ENCODE measurements around the gene KRTAP5-5. TPM values are rescaled to one million over a fixed set of nuclear protein-coding genes. Genes with fewer than 3 reads are reported as not detected.

The KRTAP5-5 gene
- total RNA-seq, 1 experiment from 2014 or later, result not detected

DNA sequence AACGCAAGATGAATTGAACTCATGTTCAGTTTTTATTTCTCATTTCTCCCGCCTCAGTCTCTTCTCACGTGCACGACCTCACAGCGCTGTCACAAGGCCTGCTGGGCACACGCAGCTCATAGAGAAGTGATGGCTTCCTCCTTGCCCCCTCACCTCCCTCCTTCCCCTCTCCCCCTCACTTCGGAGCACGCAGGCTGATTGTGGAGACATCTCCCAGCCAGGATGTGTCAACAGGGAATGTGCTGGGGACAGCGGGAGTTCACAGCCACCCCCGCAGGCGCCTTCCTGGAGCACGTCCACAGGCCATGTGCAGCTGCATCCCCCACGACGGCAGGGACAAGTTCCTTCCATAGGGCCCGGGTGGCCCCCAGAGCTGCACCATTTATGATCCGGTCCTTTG lies 38.3 kb downstream of the KRTAP5-5 start:
- H3K23me2 ChIP-seq (ENCODE audit: insufficient read length, low read depth, low read length, poor library complexity, severe bottlenecking), result no peaks in the 10 kb centered on the region
- no peaks in the 10 kb centered on the region for H3K27me3 ChIP-seq (ENCODE audit: insufficient read depth, low read length)
- H2BK15ac ChIP-seq (ENCODE audit: low read depth, low read length), result no peak overlapping the region
- no peak overlapping the region for H4K5ac ChIP-seq (ENCODE audit: insufficient read length, low read depth, low read length)
- no peak overlapping the region for H3K56ac ChIP-seq (ENCODE audit: insufficient read length, low read depth, low read length)
- no peak overlapping the region for H3K4me3 Mint-ChIP-seq
- no peak overlapping the region for H3K14ac ChIP-seq (ENCODE audit: insufficient read depth, low read length)
- H3K4me2 ChIP-seq (ENCODE audit: insufficient read depth, insufficient read length, low read length), result no peak overlapping the region
- no peaks in the 10 kb centered on the region for H4K20me1 ChIP-seq (ENCODE audit: control insufficient read depth, insufficient read depth, insufficient read length)
- H2BK120ac ChIP-seq (ENCODE audit: low read depth, low read length, poor library complexity, severe bottlenecking), result no peak overlapping the region
- no peaks in the 10 kb centered on the region for H3K4me1 ChIP-seq (ENCODE audit: insufficient read depth, low read length)
- TF ChIP-seq, protein P1, sequence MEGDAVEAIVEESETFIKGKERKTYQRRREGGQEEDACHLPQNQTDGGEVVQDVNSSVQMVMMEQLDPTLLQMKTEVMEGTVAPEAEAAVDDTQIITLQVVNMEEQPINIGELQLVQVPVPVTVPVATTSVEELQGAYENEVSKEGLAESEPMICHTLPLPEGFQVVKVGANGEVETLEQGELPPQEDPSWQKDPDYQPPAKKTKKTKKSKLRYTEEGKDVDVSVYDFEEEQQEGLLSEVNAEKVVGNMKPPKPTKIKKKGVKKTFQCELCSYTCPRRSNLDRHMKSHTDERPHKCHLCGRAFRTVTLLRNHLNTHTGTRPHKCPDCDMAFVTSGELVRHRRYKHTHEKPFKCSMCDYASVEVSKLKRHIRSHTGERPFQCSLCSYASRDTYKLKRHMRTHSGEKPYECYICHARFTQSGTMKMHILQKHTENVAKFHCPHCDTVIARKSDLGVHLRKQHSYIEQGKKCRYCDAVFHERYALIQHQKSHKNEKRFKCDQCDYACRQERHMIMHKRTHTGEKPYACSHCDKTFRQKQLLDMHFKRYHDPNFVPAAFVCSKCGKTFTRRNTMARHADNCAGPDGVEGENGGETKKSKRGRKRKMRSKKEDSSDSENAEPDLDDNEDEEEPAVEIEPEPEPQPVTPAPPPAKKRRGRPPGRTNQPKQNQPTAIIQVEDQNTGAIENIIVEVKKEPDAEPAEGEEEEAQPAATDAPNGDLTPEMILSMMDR (conservative IDR thresholded peaks at IDR 0.05), result no peak
- no peak overlapping the region for H3K4ac ChIP-seq (ENCODE audit: low read depth, low read length)
- H3K36me3 Mint-ChIP-seq (ENCODE audit: insufficient read depth in 1 of 3, low read depth in 3 of 3), result no peaks in the 10 kb centered on the region
- H3K27ac Mint-ChIP-seq, result 0 out of 7 replicates have a peak overlapping the region, but pooled peaks of 1 of the 3 experiments have one; percentile 61
- H3K27ac ChIP-seq (ENCODE audit: insufficient read length, low read depth, low read length), result no peak overlapping the region
- no peak overlapping the region for H2AK5ac ChIP-seq (ENCODE audit: insufficient read length, low read length)
- no peak overlapping the region for H3K9ac ChIP-seq (ENCODE audit: extremely low read depth, insufficient read length, low read length)
- H3K4me1 Mint-ChIP-seq, result peaks cover 0 to 4% of the 10 kb centered on the region in 2 experiments; a peak in 2 of 4 replicates
- H3K9me3 Mint-ChIP-seq, result no peaks in the 10 kb centered on the region
- H3K9me3 ChIP-seq (ENCODE audit: control insufficient read depth, low read depth, low read length), result no peaks in the 10 kb centered on the region
- H3K27me3 Mint-ChIP-seq (ENCODE audit: low read depth), result peaks cover 50% of the 10 kb centered on the region
- no peak overlapping the region for H4K8ac ChIP-seq (replicated peaks; ENCODE audit: insufficient read length, low read depth, low read length)
- no peak overlapping the region for H3K18ac ChIP-seq (ENCODE audit: insufficient read length, low read depth, low read length)
- no peak overlapping the region for H2BK5ac ChIP-seq (ENCODE audit: insufficient read length, low read length)
- no peak overlapping the region for H3T11ph ChIP-seq (ENCODE audit: low read length)
- H3K79me2 ChIP-seq (ENCODE audit: insufficient read depth, low read length), result no peaks in the 10 kb centered on the region
- WGBS (ENCODE audit: extremely low coverage, insufficient read length, low lambda C conversion rate), result no CpG with 5 or more reads among the region's 16 CpGs
- no peak overlapping the region for H2BK20ac ChIP-seq (ENCODE audit: low read depth, low read length, poor library complexity, severe bottlenecking)
- H2AFZ ChIP-seq (ENCODE audit: low read length), result no peak overlapping the region
- no peak overlapping the region for H4K91ac ChIP-seq (ENCODE audit: insufficient read length, low read depth, low read length)
- no peak for DNase-seq
- H2BK12ac ChIP-seq (ENCODE audit: insufficient read length, low read depth, low read length), result no peak overlapping the region
- no peak overlapping the region for H3K23ac ChIP-seq (ENCODE audit: insufficient read length, low read depth, low read length)
- H3K79me1 ChIP-seq (ENCODE audit: insufficient read depth, low read depth, low read length, poor library complexity, severe bottlenecking), result no peaks in the 10 kb centered on the region
